NCI-H774 (cell line): ENCODE measurements around the gene ZBTB32.
A peak's percentile ranks its signal among the peaks of the same experiment; 100 is the strongest.

Experiments used
- DNase-seq: peaks from one replicate; lab custom pipeline; 2025; lab: John Stamatoyannopoulos, UW

ZBTB32 gene

GRCh38 chr19:35695895-35696422 is 8.4 kb upstream of the ZBTB32 start:
- DNase-seq = no peak

GRCh38 chr19:35696835-35697234 is 7.5 kb upstream of the ZBTB32 start:
- no peak for DNase-seq

GRCh38 chr19:35702223-35703012 is 1.9 kb upstream of the ZBTB32 start:
- peak; percentile 98 for DNase-seq

- DNase-seq = peak; percentile 22
Observed at GRCh38 chr19:35703343-35703742, 1.0 kb upstream of the ZBTB32 start.

GRCh38 chr19:35708391-35708790 is 4.0 kb downstream of the ZBTB32 start:
- DNase-seq = no peak

- no peak for DNase-seq
Observed at GRCh38 chr19:35710784-35711723, 6.7 kb downstream of the ZBTB32 start.

- no peak for DNase-seq
Observed at GRCh38 chr19:35712567-35713505, 8.5 kb downstream of the ZBTB32 start.

- no peak for DNase-seq
Observed at GRCh38 chr19:35713506-35713850, 9.1 kb downstream of the ZBTB32 start.

GRCh38 chr19:35713904-35714495 is 9.6 kb downstream of the ZBTB32 start:
- DNase-seq = no peak

GRCh38 chr19:35714601-35715354 is 10.4 kb downstream of the ZBTB32 start:
- no peak for DNase-seq

GRCh38 chr19:35715355-35715809 is 11.0 kb downstream of the ZBTB32 start:
- DNase-seq = no peak

GRCh38 chr19:35715981-35716800 is 11.8 kb downstream of the ZBTB32 start:
- no peak for DNase-seq

- DNase-seq = peak; percentile 71
Observed at GRCh38 chr19:35716801-35717664, 12.7 kb downstream of the ZBTB32 start.

- DNase-seq = peak; percentile 90
Observed at GRCh38 chr19:35717665-35718344, 13.4 kb downstream of the ZBTB32 start, which contains the start of gene KMT2B. Gene KMT2B, plus strand, starts transcription at chr19:35718003. Its CDS starts 16 bp downstream, at chr19:35718019.

- no peak for DNase-seq
Observed at GRCh38 chr19:35718345-35719041, 14.1 kb downstream of the ZBTB32 start.

- DNase-seq = no peak
Observed at GRCh38 chr19:35719402-35720162, 15.2 kb downstream of the ZBTB32 start.

GRCh38 chr19:35720163-35720524 is 15.8 kb downstream of the ZBTB32 start:
- DNase-seq = no peak
